Esophagus squamous epithelium (tissue), 4 donors: ENCODE measurements around the gene CPM.

Experiments
- CTCF ChIP-seq, 6 experiments: fragments of 450-650 bp in 4 of 6; fragments of 200-600 bp in 2 of 6; sonication (generic) in 2 of 6; IDR thresholded peaks; one replicate each; pipeline ENCODE4 v1.5.1; 2016 to 2019; ENCODE audit warnings: antibody characterized with exemption in 6 of 6, mild to moderate bottlenecking in 4 of 6, moderate library complexity in 4 of 6
- POLR2A ChIP-seq, 4 donors: fragments of 450-650 bp; IDR thresholded peaks; one replicate each; pipeline ENCODE4 v1.6.1; 2017; ENCODE audit warnings: antibody characterized with exemption in 4 of 4, mild to moderate bottlenecking in 4 of 4, moderate library complexity in 3 of 4

- TF ChIP-seq CTCF (IDR thresholded peaks at IDR 0.05), result no peak
- TF ChIP-seq POLR2A (IDR thresholded peaks at IDR 0.05), result no peak
Measured at GRCh38 chr12:68885381-68885780, 47.6 kb downstream of the CPM start.
